OCI-M1 (cell line): ENCODE data around the gene APBA1.

Experiments
- DNase-seq: peaks from one replicate; lab custom pipeline; 2025; lab: John Stamatoyannopoulos, UW

APBA1 gene

DNA sequence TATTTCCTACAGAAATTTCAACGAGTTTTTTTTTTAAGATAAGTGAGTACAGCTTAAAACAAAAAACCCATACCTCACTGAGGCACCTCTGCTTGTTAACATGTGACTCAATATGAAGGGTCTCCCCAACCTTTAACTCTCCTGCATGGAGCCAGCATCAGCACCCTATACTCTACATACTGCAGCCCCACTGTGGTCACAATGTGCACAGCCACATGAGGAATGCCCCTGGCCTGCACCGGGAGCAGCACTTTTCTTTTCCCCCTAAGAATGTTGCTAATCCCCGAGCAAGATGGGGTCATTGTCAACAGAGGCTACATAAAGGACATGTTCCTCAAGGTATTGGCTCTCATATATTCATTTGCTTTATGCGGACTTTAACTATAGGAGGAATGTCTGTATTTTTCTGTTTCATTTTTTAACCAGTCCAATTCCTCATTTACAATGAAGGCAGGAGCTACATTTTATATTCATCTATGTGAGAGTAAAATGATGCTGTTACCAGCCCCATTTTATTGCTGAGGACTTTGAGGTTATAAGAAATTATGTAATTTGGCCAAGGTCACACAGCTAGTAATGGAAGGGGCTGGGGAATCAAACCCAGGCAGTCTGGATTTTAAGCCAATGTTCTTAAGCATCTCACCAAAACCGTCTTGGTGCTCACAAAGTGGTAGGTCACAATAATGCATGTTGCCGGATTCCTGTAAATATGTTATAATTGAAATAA, 93.0 kb downstream of the APBA1 start:
- no peak for DNase-seq

DNA sequence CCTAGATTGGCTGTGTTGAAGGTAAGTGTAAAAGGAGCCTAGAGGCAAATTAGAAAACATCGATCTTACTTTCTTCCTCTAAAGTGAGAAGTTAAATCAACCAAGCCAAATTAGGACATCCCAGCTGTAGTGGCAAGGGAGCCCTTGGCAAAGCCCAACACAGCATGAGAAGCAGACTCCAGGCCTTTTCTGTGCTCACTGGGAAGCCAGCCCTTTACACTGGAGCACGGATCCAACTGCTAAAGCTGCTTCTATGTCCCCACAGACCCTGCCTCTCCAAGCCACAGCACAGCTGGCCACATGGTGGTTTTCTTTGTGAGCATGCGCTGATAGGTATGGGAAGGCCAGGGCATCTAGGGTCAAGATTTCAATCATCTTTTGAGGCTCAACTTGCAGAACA, 94.1 kb downstream of the APBA1 start:
- DNase-seq = no peak

DNA sequence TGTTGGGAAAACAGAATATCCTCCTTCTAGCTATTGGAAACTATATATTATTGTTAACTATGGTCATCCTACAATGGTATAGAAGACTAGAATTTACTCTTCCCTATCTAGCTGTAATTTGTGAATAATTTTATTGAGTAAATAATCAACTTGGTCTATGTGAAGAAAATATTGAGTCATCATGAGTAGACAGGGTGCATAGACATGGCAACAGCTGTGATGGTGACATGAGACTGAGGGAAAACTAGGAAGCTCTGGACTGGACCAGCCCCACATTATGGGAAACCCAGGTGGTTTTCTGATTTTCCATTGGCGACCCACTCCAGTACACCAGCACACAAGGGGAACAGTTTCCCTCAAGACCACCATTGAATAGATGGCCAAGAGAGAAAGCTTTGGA, 95.0 kb downstream of the APBA1 start:
- no peak for DNase-seq

DNA sequence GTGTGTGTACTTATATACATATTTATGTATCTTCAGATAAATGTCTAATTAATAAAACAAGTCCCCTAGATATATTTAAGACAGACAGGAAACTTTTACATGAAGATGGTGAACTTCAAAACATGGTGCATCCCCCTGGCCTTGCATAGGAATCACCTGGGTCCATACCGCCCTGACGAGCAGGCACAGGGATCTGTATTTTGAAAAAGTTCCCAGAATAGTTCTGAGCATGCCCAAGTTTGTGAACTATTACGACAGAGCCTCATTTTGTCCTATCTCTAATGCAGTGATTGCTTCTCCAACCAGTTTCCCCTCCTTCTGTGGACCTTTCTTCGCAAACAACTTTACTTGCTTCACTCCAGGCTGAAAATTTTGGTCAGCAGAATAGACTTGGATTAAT, 98.1 kb downstream of the APBA1 start:
- no peak for DNase-seq

DNA sequence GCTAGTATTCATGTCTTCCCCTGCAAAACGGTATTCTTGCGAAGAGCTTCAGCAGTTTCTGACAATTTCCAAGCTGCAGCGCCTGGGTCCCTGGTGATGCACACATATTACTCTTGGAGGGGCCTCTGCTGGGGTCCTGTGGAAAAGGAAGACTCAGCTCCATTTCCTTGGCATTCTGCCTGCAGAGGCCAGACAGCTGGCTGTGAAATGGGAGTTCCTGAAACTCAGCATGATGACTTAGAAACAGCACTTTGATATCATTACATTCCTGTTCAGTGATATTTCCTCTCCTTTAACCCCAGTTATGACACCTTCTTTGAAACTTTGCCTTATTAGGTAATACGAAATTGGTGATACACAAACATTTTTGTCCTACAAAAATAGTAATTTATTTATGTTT, 98.5 kb downstream of the APBA1 start:
- DNase-seq = no peak

DNA sequence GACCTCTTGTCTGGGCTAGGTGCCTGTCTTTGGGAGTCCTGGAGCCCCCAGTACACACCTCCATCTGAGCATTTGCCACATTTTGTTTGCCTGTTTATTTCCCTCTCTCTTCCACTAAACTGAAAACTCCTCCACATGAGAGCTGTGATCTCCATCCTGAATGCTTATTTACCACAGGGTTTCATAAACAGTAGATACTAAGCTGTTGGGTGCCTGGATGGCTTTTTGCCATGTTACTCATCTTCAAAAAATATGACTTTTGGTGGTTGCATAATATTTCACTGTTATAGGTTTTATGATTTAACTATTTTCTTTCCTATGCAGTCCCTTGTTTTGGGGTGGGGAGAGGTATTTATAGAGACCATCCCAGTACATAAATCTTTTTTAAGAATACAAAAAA, 99.6 kb downstream of the APBA1 start:
- no peak for DNase-seq

DNA sequence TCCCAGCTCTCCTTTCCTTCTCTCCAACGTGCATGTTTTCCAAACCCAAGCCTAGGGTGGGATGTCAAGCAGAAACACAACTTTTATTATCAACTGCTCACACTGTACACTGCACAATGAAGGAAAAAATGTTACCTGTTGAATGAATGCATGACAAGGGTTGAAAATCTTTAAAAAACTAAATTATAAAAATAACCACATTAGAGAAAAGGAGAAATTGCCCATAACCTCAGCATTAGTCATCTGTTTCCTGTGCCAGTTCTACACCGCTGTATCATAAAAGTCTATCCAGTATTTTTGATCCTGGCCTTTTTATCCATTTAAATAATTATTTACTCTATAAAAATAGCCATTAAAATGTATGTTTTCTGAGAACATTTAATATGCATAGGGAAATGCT, 101.1 kb downstream of the APBA1 start:
- DNase-seq = no peak

DNA sequence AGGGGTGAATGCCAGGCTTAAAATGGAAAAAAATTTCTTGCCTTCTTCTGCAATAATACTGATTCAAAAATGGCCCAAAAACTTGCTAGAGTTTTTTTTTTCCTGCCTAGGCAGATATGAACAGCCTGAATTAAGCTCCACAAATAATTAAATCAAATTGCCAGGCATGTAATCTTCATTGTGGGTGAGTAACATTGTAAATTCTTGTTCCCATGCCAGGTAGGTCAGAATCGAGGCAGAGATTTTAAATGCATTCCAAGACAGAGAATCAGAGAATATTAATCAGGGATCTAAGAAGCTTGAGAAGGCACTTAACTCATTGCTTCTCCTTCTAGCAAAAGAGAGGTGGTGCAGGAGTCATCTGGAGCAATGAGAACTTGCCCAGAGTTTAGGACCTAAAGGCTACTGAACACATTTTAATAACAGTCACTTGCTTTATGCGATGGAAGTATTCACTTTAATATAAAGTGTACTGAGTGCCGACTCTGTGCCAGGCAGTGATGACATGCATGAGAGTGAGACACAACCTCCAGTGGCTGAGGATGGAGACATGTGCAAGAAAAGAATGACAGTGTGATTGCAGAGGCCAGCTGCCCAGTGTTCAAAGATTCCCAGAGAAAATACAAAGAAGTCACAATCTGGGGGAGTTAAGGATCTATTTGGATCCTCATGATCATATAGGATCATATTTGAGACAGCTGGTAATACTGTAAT, 102.3 kb downstream of the APBA1 start:
- DNase-seq = no peak

DNA sequence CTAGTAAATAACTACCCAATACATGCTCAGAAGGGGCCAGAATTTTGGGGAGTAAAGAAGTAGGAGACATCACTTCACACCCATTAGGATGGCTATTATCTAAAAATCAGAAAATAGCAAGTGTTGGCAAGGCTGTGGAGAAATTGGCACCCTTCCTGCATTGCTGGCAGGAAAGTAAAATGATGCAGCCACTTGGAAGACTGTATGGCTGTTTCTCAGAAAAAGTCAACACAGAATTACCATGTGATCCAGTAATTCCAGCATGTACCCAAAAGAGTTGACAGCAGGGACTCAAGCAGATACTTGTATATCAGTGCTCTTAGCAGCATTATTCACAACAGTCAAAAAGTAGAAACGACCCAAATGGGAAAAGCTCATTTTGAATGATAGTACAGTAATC, 107.6 kb downstream of the APBA1 start:
- no peak for DNase-seq

DNA sequence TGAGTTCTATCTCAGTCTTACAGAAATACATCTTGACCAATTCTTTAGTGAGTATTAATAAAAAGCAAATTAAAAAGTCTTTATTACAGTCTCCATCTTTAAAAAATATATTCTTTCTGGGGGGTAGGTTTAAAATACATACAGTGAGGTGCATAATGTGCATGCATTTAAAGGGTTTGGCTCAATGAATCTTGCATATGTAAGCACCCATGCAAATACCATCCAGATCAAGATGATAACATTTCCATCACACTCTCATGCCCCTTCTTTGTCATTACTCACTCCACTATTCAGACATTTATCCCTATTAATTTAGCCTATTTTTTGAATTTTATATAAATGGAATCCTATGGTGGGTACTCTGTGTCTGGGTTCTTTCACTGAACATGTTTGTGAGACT, 113.0 kb downstream of the APBA1 start:
- no peak for DNase-seq

DNA sequence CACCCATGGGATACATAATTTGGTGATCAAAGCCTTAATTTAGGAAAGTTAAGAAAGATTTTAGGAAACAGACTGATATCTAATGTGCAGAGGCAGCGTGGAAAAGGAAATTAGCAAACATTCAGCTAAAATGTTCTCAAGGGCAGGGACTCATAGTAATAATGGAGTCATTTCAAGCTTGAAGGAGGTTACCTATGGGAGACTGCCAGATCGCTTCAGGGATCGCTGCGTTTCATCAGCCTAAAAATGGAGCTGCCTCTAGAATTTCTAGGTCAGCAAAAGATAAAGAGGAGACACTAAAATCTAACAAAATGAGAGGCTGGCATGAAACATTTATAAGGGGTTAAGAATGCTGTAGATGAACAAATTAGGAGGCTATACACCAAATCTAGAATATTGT, 115.5 kb downstream of the APBA1 start:
- no peak for DNase-seq

DNA sequence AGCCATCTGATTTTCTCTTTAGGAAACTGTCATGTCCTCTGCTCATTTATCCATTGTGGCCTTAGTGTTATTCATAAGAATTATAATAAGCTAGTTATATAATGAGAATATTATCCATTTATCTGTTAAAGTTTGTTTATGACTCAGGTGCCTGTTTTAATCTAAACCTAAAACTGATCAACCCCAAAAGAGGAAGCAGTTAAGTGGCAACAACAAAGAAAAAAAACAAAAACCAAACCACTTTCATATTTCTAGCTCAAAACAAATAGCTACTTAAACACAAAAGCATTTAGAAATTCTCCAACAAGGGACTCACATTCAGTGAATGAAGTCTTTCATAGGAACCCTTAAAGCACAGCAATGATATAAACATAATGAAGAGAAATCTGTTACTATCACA, 116.4 kb downstream of the APBA1 start:
- no peak for DNase-seq

DNA sequence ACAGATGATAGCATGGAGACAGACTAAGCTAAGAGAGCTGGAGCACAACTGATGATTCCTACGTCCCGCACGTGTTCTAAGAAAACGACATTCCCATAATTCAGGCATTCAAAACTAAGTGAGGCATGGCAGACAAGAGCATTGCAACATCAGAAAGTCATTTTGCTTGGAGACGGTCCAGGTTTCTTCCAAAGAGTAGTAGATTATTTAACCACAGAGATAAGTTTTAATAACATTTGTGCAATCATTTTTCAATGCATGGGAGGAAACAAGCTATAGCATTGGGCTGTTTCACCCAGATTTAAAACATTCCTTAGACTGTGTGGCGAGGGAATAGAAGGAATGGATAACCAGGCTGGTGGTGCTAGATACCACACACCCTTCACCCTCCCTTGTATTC, 117.2 kb downstream of the APBA1 start:
- peak; percentile 50 for DNase-seq

DNA sequence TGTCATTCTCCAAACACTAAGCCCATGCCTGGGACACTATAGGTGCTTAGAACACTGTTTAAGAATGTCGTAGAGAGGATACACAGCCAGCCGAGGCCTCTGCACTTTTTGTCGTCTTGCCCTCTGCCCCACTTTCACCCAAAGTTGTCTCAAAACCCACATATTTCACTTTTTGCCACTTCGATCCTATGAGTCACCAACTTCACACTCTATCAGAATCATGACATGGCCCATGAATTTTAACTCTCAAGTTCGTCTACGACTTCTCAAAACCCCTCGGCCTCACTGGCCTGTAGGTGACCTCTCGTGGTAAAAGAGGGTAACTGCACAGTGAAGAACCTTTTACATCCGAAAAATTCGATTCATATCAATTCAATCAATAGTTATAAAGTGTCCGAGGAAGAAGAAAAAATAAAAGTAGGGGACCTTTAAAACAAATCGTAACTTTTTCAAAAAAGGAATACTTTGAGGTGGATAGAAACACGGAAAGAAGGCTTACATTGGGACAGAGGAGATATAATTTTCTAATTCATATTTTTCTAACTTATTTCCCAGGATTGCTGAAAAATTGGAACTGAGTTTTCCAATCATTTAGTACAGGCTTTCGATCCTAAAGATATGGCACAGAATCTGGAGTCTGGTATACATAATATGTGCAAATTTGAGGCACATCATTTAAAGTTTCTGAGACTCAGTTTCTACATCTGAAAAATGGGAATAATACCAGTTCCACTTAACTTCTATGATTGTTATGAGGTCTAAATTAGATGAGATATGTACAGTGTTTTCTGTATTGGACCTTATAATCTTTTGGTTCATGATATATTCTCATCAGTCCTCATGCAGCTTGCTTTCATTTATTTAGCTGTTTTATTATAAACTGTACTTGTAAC, 122.6 kb downstream of the APBA1 start:
- DNase-seq = peak; percentile 71

DNA sequence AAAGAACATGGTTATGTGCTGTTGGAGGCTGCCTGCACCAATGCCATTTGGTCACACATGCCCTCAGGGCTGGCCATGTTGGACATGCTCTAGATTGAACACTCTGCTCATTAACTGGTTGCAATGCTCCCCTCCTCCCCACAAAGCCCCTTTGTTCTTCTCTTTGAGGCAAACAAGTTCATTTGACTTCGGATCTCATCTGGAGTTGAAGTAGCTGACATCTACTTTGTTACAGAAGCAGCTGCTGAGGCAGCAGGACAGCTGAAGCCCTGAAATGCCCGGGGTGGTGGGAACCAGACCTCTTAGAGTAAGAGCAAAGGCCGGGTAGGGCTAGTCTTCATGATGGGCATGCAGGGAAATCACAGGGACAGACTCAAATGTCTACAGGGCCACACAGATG, 123.5 kb downstream of the APBA1 start:
- no peak for DNase-seq

DNA sequence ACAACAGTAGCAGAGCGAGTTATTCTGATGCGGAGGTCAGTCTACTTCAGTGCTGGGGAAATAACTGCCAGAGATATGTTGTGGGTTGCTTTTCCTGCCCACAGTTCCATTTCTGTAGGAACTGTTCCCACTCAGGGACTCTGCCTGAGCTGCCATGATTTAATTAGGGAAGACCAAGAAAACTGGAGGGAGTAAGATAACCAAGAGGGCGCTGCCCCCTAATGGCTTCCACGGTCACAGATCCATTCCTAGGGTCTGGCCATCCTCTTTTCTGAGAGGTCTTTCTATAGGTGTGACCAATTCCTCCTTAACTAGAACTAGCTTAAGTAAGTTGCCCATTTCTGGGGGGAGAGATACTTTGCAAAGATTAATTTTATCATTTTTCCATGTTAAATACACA, 125.9 kb downstream of the APBA1 start:
- no peak for DNase-seq

DNA sequence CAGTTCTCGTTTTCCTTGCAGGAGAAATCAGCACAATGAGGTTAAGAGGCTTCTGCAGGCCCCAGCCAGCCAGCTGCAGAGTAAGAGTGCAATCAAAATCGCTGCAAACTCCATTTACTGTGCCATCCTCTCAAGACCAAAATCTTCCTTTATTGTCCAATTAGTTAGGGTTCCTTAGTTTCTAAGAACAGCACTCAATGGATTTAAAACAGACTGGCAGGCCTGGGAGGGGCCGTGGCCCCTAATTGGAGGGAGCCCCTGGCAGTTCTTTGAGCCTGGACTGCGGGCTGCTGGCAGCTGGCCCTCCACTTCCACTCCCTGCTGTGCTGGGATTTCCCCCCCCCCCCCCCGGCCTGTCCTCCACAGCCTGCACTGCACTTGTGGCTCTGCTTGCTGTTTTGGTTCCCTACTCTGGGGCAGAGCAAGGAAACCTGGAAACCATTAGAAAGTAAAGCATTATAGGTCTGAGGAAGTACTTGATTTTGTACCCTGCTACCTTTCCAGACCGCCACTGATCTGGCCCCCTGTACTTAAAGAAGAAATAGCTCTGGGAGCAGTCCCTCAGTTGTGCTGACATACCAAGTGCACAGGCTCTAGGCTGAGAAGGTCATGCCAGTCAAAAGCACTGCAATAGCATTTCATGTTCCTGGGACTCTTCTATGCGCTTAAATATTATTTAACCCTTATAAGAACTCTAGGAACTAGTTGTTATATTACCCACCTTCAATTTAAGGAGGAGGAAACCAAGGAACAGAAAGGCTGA, 129.0 kb downstream of the APBA1 start:
- DNase-seq = no peak

DNA sequence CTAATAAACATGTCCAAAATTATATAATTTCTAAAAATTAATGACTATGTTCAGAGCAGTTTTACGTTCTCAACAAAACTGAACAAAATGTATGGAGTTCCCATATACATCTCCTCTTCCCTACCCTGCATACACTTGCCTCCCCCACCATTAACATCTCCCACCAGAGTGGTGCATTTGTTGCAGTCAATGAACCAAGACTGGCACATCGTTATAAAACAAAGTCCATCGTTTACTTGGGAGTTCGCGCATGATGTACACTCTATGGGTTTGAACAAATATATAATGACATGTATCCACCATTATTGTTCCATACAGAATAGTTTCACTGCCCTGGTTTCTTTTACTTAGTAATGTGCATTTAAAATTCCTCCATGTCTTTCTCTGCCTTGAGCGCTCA, 130.1 kb downstream of the APBA1 start:
- DNase-seq = no peak

DNA sequence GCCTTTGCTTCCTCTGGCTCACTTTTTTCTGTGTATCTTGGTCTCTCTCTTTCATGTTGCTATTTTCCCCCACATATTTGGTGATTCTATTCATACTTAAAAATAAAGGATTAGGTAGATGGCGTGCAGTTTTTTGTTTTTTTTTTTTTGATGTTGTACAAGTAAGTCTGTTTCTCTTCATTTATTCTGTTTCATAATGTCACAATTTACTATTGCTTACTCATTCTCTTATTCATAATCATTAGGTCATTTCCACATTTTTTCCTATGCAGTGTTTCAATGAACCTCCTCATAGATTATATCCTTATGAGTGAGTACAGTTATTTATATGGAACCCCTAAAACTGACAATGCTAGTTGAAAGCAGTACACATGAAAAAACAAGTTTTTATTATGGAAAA, 136.3 kb downstream of the APBA1 start:
- DNase-seq = no peak

DNA sequence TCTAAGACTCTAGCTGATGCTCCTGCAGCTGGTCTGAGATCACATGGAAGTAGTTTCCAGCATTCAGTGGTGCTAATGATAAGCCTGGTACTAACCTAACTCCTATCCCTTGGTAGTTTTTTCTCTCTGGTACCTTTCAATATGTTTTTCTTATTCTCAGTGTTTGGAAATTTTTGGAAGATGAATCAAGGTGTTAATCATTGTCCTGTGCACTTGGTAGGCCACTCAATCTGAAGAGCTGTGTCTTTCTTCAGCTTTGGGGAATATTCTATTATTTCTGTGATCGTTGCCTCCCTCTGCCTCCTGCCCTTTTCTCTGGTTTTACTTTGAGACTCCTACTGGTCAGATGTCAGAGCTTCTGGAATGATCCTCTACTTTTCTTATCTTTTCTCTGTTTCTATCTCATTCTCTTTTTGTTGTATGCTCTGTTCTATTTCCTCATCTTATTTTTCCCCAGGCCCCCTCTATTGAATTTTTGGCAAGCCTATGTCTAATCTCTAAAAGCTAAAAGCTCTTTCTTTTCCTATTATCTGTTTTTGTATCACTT, 136.8 kb downstream of the APBA1 start:
- DNase-seq = no peak

DNA sequence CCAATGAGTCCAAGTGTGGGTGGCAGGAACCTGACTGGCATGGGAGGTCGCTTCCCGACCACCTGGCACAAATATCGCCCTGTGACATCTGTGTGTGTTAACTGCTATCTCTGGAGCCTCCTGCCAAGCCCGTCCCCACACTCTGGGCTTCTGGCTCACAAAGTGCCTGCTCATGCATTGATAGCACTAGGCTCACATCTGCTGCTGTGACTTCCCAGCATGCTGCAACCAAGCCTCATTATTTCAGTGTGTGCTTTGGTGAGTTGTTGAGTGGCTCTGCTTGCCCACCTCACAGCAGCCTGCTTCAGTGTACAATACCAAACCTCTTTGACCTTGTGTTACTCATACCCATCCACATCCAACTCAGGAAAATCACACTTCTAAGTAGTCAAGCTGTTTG, 139.8 kb downstream of the APBA1 start:
- DNase-seq = peak; percentile 75

DNA sequence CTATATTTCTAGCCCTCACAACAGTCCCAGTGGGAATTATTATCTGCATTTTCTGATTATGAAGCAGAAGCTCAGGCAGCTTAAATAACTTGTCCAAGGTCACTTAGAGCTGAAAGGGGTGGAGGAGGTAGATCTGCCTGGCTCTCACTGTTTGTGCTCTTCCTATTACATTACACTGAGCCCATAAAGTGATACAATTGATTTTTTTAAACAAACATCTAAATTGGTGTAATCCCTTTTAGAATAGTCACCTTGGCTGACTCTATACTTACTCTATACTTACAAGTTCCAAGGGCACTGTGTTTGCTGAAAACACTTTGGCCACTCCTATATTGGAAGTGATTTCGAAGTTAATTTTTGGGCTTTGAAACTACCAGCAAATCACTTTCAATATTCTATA, 144.7 kb downstream of the APBA1 start:
- DNase-seq = no peak
